A172 (cell line): Measurements from ENCODE around the gene WDR76. TPM values are rescaled to one million over a fixed set of nuclear protein-coding genes. Genes with fewer than 3 reads are reported as not detected.
A peak's percentile ranks its signal among the peaks of the same experiment; 100 is the strongest.
"Not testable (repeated sequence)": the region's sequence is repeated elsewhere in the genome, so short reads cannot be mapped to it uniquely, and the experiment has no call there.

Source experiments
- DNase-seq: peaks from one replicate; pipeline ENCODE4 v3.0.0-alpha.2; 2015; ENCODE audit warnings: low spot score
- total RNA-seq: library from RNA; depleted of rRNA; stranded (reverse); fragments of >200 nt; shearing (Covaris generic); gene quantifications from 2 replicates; pipeline ENCODE4 v1.2.3, GENCODE V29; 2014; rRNA removed

The WDR76 gene
- 36.0 and 51.1 TPM in 2 replicates for total RNA-seq

DNA sequence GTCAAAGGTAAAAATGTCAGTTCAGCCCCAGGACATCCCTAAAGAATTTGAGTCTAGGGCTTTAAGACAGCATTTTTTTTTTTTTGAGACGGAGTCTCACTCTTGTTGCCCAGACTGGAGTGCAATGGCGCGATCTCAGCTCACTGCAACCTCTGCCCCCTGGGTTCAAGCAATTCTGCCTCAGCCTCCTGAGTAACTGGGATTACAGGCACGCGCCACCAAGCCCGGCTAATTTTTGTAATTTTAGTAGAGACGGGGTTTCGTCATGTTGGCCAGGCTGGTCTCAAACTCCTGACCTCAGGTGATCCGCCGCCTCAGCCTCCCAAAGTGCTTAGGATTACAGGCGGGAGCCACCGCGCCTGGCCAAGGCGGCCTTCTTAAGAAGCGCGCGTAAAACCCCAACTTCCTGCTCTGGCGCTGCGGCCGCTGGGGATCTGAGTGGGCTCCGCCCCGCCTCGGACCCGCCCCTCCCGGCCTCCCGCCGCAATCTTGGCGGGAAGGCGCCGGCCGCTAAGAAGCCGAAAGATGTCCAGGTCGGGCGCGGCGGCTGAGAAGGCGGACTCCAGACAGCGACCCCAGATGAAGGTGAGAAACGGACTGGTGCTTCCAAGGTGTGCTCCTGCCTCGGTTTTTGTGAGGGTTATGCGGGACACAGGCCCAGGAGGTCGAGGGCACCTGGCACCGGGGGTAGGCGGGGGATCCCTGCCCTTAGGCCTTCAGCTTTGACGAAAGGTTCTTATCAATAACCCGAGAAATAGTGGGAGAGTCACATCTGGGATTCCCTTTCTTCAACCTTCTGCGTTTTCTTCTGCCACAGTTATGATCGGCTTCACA is at the start of gene WDR76:
Gene WDR76, plus strand, starts transcription at position 495 of the 834 bp plus-strand sequence. Its CDS starts 31 bp downstream, at position 526.
- DNase-seq = peak; percentile 70

DNA sequence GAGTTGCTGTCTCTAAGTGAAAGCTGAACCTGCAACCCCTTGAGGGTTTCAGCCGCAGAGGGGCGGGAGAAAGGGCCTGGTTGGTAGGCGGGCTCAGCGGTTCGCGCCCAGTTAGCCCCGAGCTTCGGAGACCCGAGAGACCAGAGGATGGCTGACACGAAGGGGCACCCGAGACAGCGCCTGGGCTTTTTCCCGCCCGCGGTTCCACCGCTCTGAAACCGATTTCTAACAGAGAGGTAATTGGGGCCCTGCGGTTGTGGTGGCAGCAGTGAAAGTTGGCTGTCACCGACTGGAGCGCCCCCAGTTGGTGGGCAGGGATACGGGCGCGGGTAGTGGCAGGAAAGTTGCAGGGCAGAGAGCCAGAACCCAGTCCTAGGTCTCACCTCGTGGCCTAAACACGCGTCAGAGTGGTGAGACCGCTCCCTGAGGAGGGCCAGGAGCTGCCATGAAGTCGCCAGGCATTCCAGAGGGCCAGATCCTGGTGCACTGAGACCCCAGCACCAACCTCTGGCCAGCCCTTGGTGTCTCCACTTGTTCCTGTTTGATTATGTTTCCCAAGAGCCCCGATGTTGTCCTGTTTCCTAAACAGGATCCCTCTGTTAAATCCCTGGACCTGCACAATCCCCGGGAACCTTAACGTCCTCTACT is 49.4 kb upstream of the WDR76 start:
- DNase-seq = peak; percentile 71

DNA sequence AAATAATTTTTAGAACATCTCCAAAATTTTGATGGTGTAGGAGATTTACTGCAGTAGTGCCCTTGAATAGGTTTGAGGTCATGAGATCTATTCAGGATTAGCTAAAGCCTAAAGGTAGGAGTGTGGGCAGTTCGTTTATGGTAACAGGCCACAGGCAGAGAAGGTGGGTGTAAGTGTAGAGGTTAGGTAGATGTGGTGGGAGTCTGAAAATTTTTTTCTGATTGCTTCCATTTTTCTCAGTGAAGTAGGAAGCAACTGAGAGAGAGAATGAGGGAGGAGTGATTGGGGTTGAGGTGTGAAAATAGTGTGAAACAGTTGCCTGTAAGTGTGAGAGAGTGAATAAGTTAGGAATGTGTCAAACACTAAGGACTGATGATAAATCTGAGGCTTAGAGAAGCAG is 47.8 kb upstream of the WDR76 start:
- DNase-seq = no peak

DNA sequence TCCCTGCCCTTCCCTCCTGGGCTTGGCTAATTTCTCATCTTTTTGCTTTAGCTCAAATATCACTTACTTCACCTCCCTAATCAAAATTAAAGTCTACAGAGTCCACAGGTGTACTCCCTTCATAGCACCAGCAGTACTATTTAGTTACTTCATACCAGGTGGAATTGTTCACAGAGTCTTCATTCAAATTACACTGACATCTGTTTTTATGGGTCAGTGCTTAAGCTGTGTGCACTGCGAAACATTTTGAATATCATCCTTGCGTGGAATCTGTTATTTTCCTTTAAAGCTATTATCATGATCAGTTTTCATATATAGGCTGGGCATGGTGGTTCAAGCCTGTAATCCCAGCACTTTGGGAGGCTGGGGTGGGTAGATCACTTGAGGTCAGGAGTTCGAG is 37.4 kb upstream of the WDR76 start:
- no peak for DNase-seq

- peak; percentile 97 for DNase-seq
Measured at GRCh38 chr15:43791993-43792760, 34.6 kb upstream of the WDR76 start, which contains the start of gene SERF2. TSS of gene SERF2 (plus strand) at chr15:43792320. CDS start at chr15:43792377, 57 bp downstream.

DNA sequence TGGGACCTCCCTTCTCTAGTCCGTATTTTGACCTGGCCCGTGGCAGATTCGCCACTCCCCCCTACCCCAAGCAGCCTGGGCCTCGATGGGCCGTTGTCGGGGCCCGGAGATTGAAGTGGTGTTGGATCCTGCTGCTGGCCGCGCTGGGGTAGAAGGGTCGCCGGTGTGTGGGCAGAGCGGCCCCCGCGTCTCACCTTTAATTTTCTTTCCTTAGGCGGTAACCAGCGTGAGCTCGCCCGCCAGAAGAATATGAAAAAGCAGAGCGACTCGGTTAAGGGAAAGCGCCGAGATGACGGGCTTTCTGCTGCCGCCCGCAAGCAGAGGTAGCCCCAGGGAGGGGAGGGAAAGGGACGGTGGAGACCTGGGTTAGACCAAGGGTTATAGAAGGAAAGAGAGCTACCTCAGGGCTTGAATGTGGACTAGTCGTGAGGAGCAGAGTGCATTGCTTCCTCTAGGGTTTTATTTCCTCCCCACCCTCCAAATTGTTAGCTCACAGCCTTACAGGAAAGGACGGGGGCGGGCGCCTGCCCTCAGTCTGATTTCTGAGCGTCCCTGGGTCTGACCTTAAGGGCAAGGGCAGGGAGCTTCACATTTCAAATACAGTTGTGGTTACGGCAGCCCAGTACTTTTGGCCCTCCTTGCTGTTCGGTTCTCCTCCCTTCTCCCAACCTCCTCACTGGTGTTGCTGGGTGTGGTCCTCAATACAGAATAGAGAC is 33.9 kb upstream of the WDR76 start:
- DNase-seq = no peak

GRCh38 chr15:43793647-43794046 is 33.2 kb upstream of the WDR76 start:
- no peak for DNase-seq

DNA sequence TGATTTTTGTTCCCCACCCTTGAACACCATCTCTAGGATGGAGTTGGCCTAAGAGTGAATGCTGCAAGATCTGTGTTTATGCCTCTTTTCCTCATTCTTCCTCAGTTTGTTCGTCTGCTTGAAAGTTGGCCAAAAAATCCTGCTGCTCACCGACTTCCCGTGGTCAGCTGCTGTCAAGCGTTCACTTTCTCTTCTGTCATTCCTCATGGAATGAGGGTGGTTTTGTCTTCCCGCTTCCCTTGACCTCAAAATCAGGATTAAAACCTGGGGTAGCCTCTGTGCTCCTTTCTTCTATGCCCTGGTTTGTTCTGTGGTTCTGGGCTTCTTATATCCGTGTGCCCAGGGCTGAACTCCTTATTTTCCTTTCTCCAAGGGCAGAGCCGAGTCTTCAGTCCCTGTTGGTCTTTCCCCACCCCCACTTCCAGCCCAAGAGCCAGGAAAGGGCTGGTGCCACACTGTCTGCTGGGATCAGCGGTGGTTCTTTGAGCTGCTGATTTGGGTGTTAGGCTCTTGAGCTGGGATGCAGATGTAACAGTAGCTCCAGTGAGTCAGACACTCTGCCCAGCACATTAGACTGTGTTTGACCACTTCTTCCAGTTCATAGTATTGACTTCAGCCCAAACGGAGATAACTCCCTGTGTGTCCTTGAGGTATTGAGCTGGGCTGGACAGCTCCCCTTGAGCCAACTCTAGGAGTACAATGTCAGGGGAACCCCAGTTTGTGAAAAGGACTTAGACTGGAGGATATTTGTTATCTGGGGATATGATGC is 32.3 kb upstream of the WDR76 start:
- peak; percentile 46 for DNase-seq

- no peak for DNase-seq
Measured at GRCh38 chr15:43795197-43795596, 31.6 kb upstream of the WDR76 start.

GRCh38 chr15:43795997-43796396 is 30.8 kb upstream of the WDR76 start:
- DNase-seq = no peak

DNA sequence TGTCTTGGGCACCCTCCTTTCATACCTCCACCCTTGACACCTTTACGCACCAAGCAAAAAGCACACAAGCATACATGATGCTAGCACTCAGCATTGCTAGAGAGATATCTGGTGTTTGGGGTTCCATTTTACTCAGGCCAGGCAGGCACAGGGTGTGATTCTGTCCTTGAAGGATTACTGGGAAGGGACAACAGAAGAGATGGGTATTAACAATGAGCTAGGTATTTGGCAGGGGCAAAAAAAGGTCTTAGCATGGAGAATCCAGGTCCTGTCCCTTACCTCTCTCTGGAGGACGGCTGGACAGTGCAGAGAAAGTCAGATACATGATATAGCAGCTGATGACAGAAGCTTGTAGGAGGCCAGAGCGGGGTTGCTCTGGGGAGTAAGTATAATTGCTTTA is 30.2 kb upstream of the WDR76 start:
- no peak for DNase-seq

DNA sequence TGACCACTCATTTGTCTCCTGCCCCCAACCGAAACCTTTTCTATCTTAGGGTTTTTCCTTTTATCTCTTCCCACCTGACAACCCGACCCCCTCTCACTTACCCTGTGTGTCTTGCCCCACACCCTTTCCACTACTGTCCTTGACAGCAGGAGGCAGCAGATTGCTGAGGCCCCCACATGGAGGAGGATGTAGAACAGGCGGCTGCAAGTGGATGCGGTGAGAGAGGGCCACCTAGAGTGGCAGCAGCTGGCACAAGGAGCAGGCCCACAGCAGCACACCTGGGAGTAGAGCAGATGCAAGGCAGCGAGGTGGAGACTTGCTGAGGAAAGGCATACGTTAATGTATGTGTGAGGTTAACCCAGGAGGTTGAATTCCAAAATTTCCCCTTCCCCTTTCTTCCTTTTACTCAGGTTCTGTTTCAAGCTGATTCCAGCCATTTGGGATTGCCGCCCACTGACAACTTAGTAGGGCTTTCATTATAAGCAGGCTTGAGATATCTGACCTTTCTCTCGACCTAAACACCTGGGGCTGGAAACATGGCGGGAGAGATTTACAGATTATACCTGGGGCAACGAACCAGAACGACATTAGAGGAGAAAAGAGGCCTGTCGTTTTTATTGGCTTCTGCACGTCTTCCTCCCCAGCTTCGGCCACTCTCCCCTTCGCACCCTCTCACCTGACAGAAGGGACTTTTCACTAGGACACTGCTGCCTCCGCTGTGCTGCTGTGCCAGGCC is 27.4 kb upstream of the WDR76 start:
- no peak for DNase-seq

GRCh38 chr15:43799945-43800285 is 26.9 kb upstream of the WDR76 start, which contains the start of gene SERINC4:
TSS of gene SERINC4 (minus strand) at chr15:43800220. CDS start at chr15:43799986, 234 bp downstream.
- DNase-seq = no peak

- DNase-seq = peak; percentile 80
Measured at GRCh38 chr15:43800286-43801141, 26.3 kb upstream of the WDR76 start, which contains the start of gene HYPK. TSS of gene HYPK (plus strand) at chr15:43800599. CDS start at chr15:43800623, 24 bp downstream.

- not testable (repeated sequence) for DNase-seq
Measured at GRCh38 chr15:43802676-43803075, 24.1 kb upstream of the WDR76 start.

DNA sequence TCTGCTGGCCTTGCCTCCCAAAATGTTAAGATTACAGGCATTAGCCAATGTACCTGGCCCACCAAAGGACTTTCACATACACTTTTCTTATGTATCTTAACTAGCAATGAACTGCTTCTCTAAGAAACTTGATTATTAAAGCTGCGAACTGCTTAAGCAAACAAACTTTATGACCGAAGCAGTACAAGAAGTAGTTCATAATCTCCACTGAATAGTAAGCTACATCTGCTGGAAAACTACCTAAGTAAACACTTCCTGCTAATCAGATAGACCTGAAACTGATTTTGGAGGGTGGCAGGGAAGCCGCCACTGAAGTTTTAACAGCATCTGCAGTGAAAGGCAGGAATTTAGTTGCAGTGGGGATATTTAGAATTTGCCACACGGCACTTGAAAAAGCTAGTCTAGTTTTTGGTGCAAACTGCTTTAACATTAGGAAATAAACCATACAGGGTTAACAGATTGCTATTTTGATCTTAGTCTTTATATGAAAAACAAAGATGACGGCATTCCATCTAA is 18.3 kb upstream of the WDR76 start:
- no peak for DNase-seq

GRCh38 chr15:43808960-43809678 is 17.7 kb upstream of the WDR76 start:
- no peak for DNase-seq

DNA sequence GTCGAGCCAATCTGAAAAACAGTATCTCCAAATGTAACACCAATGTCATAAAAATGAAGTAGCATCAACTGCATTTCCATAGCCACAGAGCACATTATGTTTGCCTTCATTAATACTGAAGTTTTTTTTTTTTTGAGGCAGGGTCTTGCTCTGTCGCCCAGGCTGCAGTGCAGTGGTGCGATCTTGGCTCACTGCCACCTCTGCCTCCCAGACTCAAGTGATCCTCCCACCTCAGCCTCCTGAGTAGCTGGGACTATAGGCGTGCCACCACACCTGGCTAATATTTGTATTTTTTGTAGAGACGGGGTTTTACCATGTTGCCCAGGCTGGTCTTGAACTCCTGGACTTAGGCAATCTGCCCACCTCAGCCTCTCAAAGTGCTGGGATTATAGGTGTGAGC is 11.7 kb upstream of the WDR76 start:
- not testable (repeated sequence) for DNase-seq
